Measurements from ENCODE around the gene SCAANT1.

Gene SCAANT1

GRCh38 chr3:63911873-63912767 is at the start of gene SCAANT1:
TSS of gene SCAANT1 (minus strand) at chr3:63912383.
- DNase-seq = peak; percentile 79

- peak; percentile 13 for DNase-seq
Measured at GRCh38 chr3:63961891-63962290, 49.7 kb upstream of the SCAANT1 start.

GRCh38 chr3:63960048-63960711 is 48.0 kb upstream of the SCAANT1 start:
- DNase-seq = peak; percentile 26

GRCh38 chr3:63959146-63959545 is 47.0 kb upstream of the SCAANT1 start:
- no peak for DNase-seq

- DNase-seq = no peak
Measured at GRCh38 chr3:63955830-63956545, 43.8 kb upstream of the SCAANT1 start.

GRCh38 chr3:63955036-63955650 is 43.0 kb upstream of the SCAANT1 start:
- DNase-seq = no peak

- no peak for DNase-seq
Measured at GRCh38 chr3:63954182-63954581, 42.0 kb upstream of the SCAANT1 start.

GRCh38 chr3:63952248-63952594 is 40.0 kb upstream of the SCAANT1 start:
- no peak for DNase-seq

GRCh38 chr3:63951492-63952247 is 39.5 kb upstream of the SCAANT1 start:
- no peak for DNase-seq

- DNase-seq = no peak
Measured at GRCh38 chr3:63950698-63951097, 38.5 kb upstream of the SCAANT1 start.

GRCh38 chr3:63949005-63949404 is 36.8 kb upstream of the SCAANT1 start:
- no peak for DNase-seq

- no peak for DNase-seq
Measured at GRCh38 chr3:63947594-63947993, 35.4 kb upstream of the SCAANT1 start.

GRCh38 chr3:63946753-63947152 is 34.6 kb upstream of the SCAANT1 start:
- DNase-seq = no peak

- DNase-seq = no peak
Measured at GRCh38 chr3:63945558-63946096, 33.4 kb upstream of the SCAANT1 start.

GRCh38 chr3:63943678-63944077 is 31.5 kb upstream of the SCAANT1 start:
- DNase-seq = no peak

GRCh38 chr3:63942528-63942927 is 30.3 kb upstream of the SCAANT1 start:
- no peak for DNase-seq

GRCh38 chr3:63940389-63940757 is 28.2 kb upstream of the SCAANT1 start:
- no peak for DNase-seq

- DNase-seq = no peak
Measured at GRCh38 chr3:63937661-63938651, 25.8 kb upstream of the SCAANT1 start.

GRCh38 chr3:63936925-63937324 is 24.7 kb upstream of the SCAANT1 start:
- no peak for DNase-seq

- DNase-seq = no peak
Measured at GRCh38 chr3:63934041-63934866, 22.1 kb upstream of the SCAANT1 start.

Measured in midbrain (tissue), 1 donor.